Measurements from ENCODE around the gene MISP.

GRCh38 chr19:704447-704741, 46.5 kb upstream of the MISP start:
- TF ChIP-seq RARB (CRISPR knock-in tag; IDR thresholded peaks at IDR 0.05) = no peak
- TF ChIP-seq PATZ1 (CRISPR knock-in tag; IDR thresholded peaks at IDR 0.05; ENCODE audit: borderline replicate concordance) = no peak
- TF ChIP-seq ZFP30 (CRISPR knock-in tag; IDR thresholded peaks at IDR 0.05) = no peak
- no peak for TF ChIP-seq OSR1 (CRISPR knock-in tag; IDR thresholded peaks at IDR 0.05)
- no peak for TF ChIP-seq POU6F1 (CRISPR knock-in tag; IDR thresholded peaks at IDR 0.05; ENCODE audit: borderline replicate concordance, low read depth)
- no peak for TF ChIP-seq ZC3H10 (CRISPR knock-in tag; IDR thresholded peaks at IDR 0.05)
- TF ChIP-seq TCF4 (CRISPR knock-in tag; IDR thresholded peaks at IDR 0.05; ENCODE audit: borderline replicate concordance) = no peak
- no peak for TF ChIP-seq CSRNP3 (CRISPR knock-in tag; IDR thresholded peaks at IDR 0.05)
- TF ChIP-seq ARNTL (CRISPR knock-in tag; IDR thresholded peaks at IDR 0.05; ENCODE audit: borderline replicate concordance, low read depth) = no peak
- TF ChIP-seq SNAI2 (CRISPR knock-in tag; IDR thresholded peaks at IDR 0.05) = no peak
- TF ChIP-seq ZFP3 (CRISPR knock-in tag; IDR thresholded peaks at IDR 0.05) = no peak
- no peak for TF ChIP-seq PPARA (CRISPR knock-in tag; IDR thresholded peaks at IDR 0.05; ENCODE audit: borderline replicate concordance)
- no peak for TF ChIP-seq CSDC2 (CRISPR knock-in tag; IDR thresholded peaks at IDR 0.05)
- TF ChIP-seq ISL1 (CRISPR knock-in tag; IDR thresholded peaks at IDR 0.05) = no peak
